Epithelial cell of proximal tubule (primary cell): ENCODE data around the gene RMC1. TPM values are rescaled to one million over a fixed set of nuclear protein-coding genes. Genes with fewer than 3 reads are reported as not detected.
"Not testable (repeated sequence)": the region's sequence is repeated elsewhere in the genome, so short reads cannot be mapped to it uniquely, and the experiment has no call there.

Experiments
- DNase-seq: peaks from one replicate; pipeline ENCODE4 v3.0.0-alpha.2; 2011; ENCODE audit warnings: low read depth
- H3K4me3 ChIP-seq: 2 replicates; pipeline ENCODE4 v1.5.1; 2011; ENCODE audit warnings: low read depth, mild to moderate bottlenecking, low read length
- total RNA-seq: library from RNA; depleted of rRNA; stranded (reverse); fragments of >200 nt; gene quantifications from 2 replicates; pipeline ENCODE4 v1.2.3, GENCODE V29; 2015
- TF ChIP-seq, protein P1 (sequence below): conservative IDR thresholded peaks from 2 replicates; pipeline ENCODE4 v1.5.1; 2012; ENCODE audit warnings: low read depth, mild to moderate bottlenecking, low read length

Gene RMC1
- total RNA-seq, 1 donor from 2014 or later = 37.0 TPM

- TF ChIP-seq, protein P1, sequence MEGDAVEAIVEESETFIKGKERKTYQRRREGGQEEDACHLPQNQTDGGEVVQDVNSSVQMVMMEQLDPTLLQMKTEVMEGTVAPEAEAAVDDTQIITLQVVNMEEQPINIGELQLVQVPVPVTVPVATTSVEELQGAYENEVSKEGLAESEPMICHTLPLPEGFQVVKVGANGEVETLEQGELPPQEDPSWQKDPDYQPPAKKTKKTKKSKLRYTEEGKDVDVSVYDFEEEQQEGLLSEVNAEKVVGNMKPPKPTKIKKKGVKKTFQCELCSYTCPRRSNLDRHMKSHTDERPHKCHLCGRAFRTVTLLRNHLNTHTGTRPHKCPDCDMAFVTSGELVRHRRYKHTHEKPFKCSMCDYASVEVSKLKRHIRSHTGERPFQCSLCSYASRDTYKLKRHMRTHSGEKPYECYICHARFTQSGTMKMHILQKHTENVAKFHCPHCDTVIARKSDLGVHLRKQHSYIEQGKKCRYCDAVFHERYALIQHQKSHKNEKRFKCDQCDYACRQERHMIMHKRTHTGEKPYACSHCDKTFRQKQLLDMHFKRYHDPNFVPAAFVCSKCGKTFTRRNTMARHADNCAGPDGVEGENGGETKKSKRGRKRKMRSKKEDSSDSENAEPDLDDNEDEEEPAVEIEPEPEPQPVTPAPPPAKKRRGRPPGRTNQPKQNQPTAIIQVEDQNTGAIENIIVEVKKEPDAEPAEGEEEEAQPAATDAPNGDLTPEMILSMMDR = no peak
- no peak overlapping the region for H3K4me3 ChIP-seq
- DNase-seq = no peak
Observed at GRCh38 chr18:23574611-23575308, 71.4 kb downstream of the RMC1 start.

GRCh38 chr18:23575309-23575651, 72.0 kb downstream of the RMC1 start:
- DNase-seq = no peak
- H3K4me3 ChIP-seq = no peak overlapping the region
- TF ChIP-seq, protein P1 = no peak

- DNase-seq, H3K4me3 ChIP-seq: not testable (repeated sequence)
Observed at GRCh38 chr18:23577521-23577920, 74.2 kb downstream of the RMC1 start.

DNA sequence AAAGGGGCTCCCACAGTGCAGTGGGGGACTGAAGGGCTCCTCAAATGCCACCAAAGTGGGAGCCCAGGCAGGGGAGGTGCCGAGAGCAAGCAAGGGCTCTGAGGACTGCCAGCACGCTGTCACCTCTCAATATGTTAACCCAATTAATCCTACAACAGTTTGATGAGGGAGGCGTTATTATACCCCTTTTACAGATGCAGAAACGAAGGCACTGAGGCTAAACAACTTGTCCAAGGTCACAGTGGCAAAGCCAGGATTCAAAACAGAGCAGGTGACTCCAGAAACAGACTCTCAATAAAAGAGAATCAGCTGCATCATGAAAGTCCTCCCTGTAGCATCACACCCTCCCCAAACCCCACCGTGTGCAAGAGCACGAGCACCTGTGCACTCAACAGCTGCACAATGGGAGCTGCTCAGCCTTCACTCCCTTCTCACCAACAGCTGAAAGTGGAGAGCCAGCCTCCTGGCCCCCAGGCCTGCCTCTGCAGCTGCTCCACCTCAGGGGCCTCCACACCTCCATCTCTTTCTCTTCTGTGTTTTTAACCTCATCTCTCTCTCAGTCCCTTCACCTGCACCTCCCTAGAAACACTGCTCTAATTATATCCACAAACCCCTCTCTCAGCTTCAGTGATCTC, 74.9 kb downstream of the RMC1 start:
- TF ChIP-seq, protein P1 = no peak
- no peak overlapping the region for H3K4me3 ChIP-seq
- DNase-seq = no peak

DNA sequence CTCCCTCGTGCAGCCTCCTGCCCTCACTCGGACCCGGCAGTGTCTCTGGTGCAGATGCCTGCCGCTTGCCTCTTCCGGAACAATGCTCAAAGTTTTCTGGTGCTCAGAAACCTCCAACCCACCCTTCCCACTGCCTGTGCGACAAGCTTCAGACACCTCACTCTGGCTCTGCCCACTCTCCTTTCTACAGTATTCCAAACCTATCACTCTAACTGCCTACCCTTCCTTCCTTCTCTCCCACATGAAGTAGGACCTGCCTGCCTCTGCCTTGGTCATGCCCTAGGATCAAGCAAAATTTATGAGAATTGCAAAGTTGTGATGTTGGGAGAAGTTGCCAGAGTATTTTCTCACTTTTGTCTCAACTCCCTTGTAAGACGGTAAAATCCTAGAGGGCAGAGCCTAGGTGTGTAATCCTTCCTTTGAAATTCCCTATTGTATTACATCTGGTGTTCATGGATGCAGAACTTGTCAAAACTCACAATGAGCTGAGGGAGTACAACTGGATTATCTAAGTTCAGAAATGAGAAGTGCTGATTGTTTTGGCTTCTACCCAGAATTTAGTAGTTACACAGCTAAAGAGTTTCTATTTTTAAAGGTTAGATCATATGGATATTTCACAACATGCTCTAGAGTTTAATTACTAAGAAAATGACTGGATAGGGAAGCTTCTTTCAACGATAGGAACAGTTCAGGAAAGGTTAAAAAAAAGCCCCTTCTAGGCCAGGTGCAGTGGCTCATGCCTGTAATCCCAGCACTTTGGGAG, 75.8 kb downstream of the RMC1 start:
- TF ChIP-seq, protein P1 = no peak
- DNase-seq = no peak
- no peak overlapping the region for H3K4me3 ChIP-seq

DNA sequence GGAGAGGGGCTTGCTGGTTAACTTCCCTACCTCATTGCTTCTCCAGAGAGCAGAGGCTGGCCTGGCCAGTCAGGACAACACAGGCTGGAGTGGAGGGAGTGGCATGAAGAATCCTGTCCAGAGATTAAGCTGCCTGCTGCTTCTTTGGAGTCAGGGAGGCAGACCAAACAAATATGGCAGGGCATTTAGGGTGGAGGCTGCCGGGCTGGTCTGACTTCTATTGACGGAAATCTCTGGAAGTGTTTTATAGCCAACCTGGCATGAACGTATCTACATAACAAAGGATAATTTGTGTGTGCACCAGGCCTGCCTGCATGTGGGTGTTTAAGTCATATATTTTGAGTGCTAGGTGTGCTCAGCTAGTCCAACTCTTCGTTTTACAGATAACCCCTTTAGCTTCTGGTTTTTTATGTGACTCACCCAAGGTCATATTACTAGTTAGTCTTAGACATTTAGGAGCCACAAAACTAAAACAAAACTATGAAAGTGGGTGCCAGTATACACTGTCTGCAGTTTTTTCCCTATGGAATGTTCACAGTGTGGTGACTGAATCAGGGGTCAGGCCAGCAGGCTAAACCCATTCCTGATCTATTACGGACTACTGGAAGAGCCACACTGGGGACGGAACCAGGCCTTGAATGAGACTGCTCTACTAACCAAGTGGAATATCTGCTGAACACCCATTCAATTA, 77.5 kb downstream of the RMC1 start:
- DNase-seq = no peak
- H3K4me3 ChIP-seq = peak overlapping the region; percentile 94
- TF ChIP-seq, protein P1 = no peak

Other genes starting within 250 kb of the RMC1 start
- 24.4 and 30.0 TPM in 2 replicates for gene RIOK3, start 50.2 kb upstream of the RMC1 start, total RNA-seq
- gene NPC1, start 83.0 kb downstream of the RMC1 start, total RNA-seq = 54.8 and 69.5 TPM in 2 replicates
- gene ANKRD29, start 159.4 kb downstream of the RMC1 start, total RNA-seq = 1.2 and 2.7 TPM in 2 replicates
- 45.2 and 69.8 TPM in 2 replicates for gene LAMA3, start 185.9 kb downstream of the RMC1 start, total RNA-seq